Tibial artery (tissue), 4 donors: ENCODE measurements around the gene SYNRG.

Experiments
- DNase-seq, 2 donors: peaks; one replicate each; pipeline ENCODE4 v3.0.0-alpha.2; 2019
- H3K27ac ChIP-seq, 2 donors: fragments of 200-600 bp; sonication (generic) in 1 of 2; 1 replicate in 1 of 2; 2 replicates in 1 of 2; pipeline ENCODE4 v1.5.1; 2018 to 2019; ENCODE audit warnings: mild to moderate bottlenecking in 1 of 2
- H3K27me3 ChIP-seq, 2 donors: fragments of 200-600 bp; sonication (generic) in 1 of 2; one replicate each; pipeline versions ENCODE4 v1.5.1 to v1.6.0; 2016 to 2019
- H3K36me3 ChIP-seq, 3 donors: fragments of 200-600 bp; sonication (generic) in 2 of 3; one replicate each; pipeline ENCODE4 v1.5.1; 2016 to 2019; ENCODE audit warnings: mild to moderate bottlenecking in 2 of 3
- H3K4me1 ChIP-seq, 4 donors: fragments of 200-600 bp; sonication (generic) in 2 of 4; 1 replicate in 3 of 4; 2 replicates in 1 of 4; pipeline ENCODE4 v1.5.1; 2016 to 2019
- H3K4me3 ChIP-seq, 2 donors: fragments of 200-600 bp; sonication (generic) in 1 of 2; 1 replicate in 1 of 2; 2 replicates in 1 of 2; pipeline ENCODE4 v1.5.1; 2018 to 2019; ENCODE audit warnings: mild to moderate bottlenecking in 2 of 2
- H3K9me3 ChIP-seq, 3 donors: fragments of 200-600 bp; sonication (generic) in 1 of 3; one replicate each; pipeline ENCODE4 v1.5.1; 2016 to 2019
- intact Hi-C: fragments of 100-400 bp; cut with DNase I; formaldehyde crosslinking; loops from one replicate; pipeline ENCODE4 v1.15.0; 2023; ENCODE audit warnings: low total_unique reads
- TF ChIP-seq, protein P1 (sequence below), 2 experiments: fragments of 200-600 bp in 1 of 2; fragments of 450-650 bp in 1 of 2; IDR thresholded peaks; one replicate each; pipeline ENCODE4 v1.5.1; 2017 to 2019; ENCODE audit warnings: antibody characterized with exemption in 2 of 2, mild to moderate bottlenecking in 1 of 2, moderate library complexity in 1 of 2

The SYNRG gene

DNA sequence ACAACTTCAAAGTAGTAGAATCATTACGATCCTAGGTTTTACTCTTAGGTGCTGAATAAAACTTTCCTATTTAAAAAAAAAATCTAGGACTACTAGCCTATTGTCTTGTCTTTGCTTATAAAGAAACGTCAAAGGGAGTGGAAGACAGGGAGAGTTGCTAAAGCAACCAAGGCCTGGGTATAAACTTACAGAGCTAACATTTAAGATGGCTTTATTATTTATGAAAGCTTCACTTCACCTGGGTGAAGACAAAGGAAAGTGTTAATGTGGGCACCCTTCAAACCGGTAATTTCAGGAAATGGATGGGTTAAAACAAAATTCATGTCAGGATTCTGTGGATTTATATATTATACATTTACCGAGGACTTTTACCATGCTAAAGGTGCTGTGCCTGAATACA is 117.1 kb downstream of the SYNRG start:
- Histone ChIP-seq H3K4me3 (no peak overlapping the region), H3K36me3 (no peaks in the 10 kb centered on the region), H3K27me3 (no peaks in the 10 kb centered on the region), H3K27ac (peak overlapping the region in 1 of 2 donors; percentile 82), H3K9me3 (no peaks in the 10 kb centered on the region), H3K4me1 (peaks cover 0 to 29% (median 23%) of the 10 kb centered on the region in 4 donors)
- intact Hi-C loops = no loop called here
- DNase-seq = no peak
- TF ChIP-seq, protein P1, sequence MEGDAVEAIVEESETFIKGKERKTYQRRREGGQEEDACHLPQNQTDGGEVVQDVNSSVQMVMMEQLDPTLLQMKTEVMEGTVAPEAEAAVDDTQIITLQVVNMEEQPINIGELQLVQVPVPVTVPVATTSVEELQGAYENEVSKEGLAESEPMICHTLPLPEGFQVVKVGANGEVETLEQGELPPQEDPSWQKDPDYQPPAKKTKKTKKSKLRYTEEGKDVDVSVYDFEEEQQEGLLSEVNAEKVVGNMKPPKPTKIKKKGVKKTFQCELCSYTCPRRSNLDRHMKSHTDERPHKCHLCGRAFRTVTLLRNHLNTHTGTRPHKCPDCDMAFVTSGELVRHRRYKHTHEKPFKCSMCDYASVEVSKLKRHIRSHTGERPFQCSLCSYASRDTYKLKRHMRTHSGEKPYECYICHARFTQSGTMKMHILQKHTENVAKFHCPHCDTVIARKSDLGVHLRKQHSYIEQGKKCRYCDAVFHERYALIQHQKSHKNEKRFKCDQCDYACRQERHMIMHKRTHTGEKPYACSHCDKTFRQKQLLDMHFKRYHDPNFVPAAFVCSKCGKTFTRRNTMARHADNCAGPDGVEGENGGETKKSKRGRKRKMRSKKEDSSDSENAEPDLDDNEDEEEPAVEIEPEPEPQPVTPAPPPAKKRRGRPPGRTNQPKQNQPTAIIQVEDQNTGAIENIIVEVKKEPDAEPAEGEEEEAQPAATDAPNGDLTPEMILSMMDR (IDR thresholded peaks at IDR 0.05) = no peak

DNA sequence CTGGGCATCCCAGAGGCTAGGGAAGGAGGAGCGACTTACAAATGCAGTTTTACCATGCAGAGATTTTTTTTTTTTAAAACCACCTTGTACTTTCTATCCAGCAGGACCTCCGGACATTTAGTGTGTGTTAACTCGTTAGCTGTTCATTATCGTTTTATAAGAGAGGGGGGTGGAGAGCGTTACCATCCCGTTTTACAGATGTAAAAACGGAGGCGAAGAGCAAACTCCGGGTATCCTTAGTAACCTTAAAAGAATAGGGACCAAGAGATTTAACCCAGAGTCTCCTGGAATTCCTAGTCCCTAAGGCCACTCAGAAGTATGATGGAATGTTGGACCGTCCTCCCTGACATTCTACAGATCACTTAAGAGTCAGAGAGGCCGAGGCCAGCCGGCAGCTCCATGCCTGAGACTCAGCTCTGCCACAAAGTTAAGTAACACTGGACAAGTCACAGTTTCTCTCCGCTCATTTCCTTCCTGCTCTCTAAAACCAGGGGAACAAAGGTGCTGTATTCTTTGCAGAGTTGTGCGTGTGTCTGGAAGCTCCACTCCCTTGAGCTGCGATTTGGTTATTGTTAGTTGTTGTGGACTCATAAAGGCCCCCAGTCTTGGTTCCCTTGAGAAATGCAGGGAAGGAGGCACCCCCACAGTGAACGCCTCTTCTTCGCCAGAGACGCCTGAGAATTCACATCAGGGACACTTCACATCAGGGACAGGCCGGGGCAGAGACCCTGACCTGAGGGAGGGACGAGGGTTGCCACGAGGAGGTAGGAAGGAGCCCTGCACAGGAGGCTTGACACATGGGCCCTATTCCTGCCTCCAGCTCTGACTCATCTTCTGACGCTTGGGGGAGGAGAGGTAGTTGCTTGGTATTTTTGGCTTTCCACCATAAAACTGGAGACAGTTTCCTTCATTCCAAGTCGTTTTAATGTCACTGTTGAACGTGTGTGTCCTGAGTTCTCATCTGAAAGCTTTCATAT is 118.3 kb downstream of the SYNRG start:
- Histone ChIP-seq H3K9me3 (no peaks in the 10 kb centered on the region), H3K4me3 (peak overlapping the region; percentile 92 to 93), H3K4me1 (peaks cover 0 to 29% (median 23%) of the 10 kb centered on the region in 4 donors), H3K36me3 (no peaks in the 10 kb centered on the region), H3K27ac (peak overlapping the region; percentile 82 to 88), H3K27me3 (no peaks in the 10 kb centered on the region)
- TF ChIP-seq, protein P1 (IDR thresholded peaks at IDR 0.05) = no peak
- intact Hi-C loops = no loop called here
- DNase-seq = peak; percentile 54 to 79

DNA sequence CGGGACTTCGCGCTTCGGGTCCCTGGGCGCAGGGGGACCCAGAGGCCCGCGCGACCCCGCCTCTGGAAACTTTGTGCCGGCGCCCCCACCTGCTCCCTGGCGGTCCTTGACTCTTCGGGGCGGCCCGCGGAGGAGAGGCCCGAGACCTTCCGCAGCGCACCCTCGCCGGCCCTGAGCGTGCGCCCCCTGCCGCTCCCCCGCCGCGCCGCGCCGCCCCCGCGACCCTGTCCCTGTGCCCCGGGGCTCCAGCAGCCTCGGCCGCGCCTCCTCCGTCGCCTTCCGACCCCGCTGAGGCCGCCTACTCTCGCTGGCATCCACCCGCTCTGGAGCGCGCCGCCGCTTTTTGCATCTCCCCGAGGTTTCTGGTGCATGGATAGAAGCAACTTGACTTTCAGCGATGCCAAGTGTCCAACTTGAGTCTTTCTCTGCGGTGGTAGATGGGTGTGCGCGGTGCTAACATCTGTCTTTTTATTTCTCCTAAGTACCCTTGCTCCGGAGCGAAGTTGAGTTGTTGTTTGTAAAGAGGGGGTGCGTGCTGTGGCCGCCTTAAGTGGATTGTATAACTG is 119.1 kb downstream of the SYNRG start:
- Histone ChIP-seq H3K36me3 (no peaks in the 10 kb centered on the region), H3K4me3 (peak overlapping the region; percentile 92 to 93), H3K27me3 (no peaks in the 10 kb centered on the region), H3K4me1 (peaks cover 0 to 29% (median 23%) of the 10 kb centered on the region in 4 donors), H3K27ac (peak overlapping the region; percentile 82 to 88), H3K9me3 (no peaks in the 10 kb centered on the region)
- DNase-seq = peak; percentile 53 to 80
- intact Hi-C loops = no loop called here
- TF ChIP-seq, protein P1 (IDR thresholded peaks at IDR 0.05) = peak in 1 of 2 experiments; percentile 12

DNA sequence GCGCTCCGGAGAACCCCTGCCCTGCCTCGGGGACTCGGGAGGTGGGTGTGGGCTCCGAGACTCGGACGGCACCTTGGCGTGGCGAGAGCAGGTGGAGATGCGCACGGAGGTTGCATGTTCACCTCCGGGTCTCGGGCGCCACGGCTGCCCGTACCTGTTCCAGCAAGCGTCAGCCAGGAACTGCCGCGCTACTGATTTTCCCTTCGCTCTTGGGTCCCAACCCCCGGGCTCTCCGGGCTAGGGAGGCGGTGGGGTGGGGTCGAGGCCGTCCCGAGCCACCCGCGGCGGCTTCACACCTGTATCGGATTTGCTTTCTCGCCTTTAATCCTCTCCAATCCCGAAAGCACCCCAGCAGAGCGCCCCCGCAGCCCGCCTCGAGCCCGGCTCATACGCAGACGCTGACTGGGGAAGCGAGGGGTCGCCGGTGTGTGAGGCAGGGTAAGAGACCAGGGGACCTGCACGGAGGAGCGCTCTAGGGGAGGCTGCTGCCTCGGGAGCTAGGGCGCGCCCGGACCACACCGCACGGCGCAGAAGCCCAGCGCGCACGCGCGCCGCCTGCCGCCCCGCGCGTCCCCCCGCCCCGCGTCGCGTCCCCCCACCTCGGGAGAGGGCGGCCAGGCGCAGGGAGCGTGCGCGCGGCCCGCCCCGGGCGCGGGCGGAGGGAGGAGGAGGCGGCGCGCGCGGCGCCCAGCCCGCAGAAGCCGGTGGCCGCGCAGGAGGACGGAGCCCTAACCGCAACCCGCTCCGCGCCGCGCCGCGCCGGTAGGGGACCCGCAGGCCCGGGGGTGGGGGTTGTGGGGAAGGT is 119.8 kb downstream of the SYNRG start, which contains the start of gene DUSP14:
TSS of gene DUSP14 (plus strand) at position 695 of the 805 bp plus-strand sequence. CDS start 22,382 bp downstream, outside the sequence.
- intact Hi-C loops = no loop called here
- peaks cover 0 to 29% (median 23%) of the 10 kb centered on the region in 4 donors for H3K4me1 ChIP-seq

More for the DNA sequence above, 119.8 kb downstream of the SYNRG start, which contains the start of gene DUSP14:
- Histone ChIP-seq H3K4me3 (peak within 1 kb of the TSS; percentile 92 to 93), H3K27me3 (no peaks in the 10 kb centered on the region), H3K36me3 (no peaks in the 10 kb centered on the region), H3K27ac (peak within 1 kb of the TSS; percentile 88 to 91), H3K9me3 (no peaks in the 10 kb centered on the region)
- DNase-seq = peak; percentile 66 to 89
- TF ChIP-seq, protein P1 (IDR thresholded peaks at IDR 0.05) = no peak
